Right atrium auricular region (tissue), 2 donors: Measurements from ENCODE around the gene LAMP5. TPM values are rescaled to one million over a fixed set of nuclear protein-coding genes. Genes with fewer than 3 reads are reported as not detected.

ENCODE experiments used
- DNase-seq: peaks from one replicate; pipeline ENCODE4 v3.0.0-alpha.2; 2019; ENCODE audit warnings: low spot score
- H3K27ac ChIP-seq, 2 donors: fragments of 200-600 bp; sonication (generic); 1 replicate in 1 of 2; 2 replicates in 1 of 2; pipeline ENCODE4 v1.5.1; 2016 to 2019
- H3K27me3 ChIP-seq, 2 donors: fragments of 200-600 bp; sonication (generic); one replicate each; pipeline versions ENCODE4 v1.5.1 to v1.6.0; 2017 to 2019
- H3K36me3 ChIP-seq: fragments of 200-600 bp; sonication (generic); one replicate; pipeline ENCODE4 v1.5.1; 2016
- H3K4me1 ChIP-seq, 2 donors: fragments of 200-600 bp; sonication (generic); one replicate each; pipeline versions ENCODE4 v1.5.1 to v1.6.0; 2017 to 2019
- H3K4me3 ChIP-seq, 2 donors: fragments of 200-600 bp; sonication (generic); 1 replicate in 1 of 2; 2 replicates in 1 of 2; pipeline ENCODE4 v1.5.1; 2017 to 2019; ENCODE audit warnings: mild to moderate bottlenecking in 1 of 2, moderate library complexity in 1 of 2
- H3K9me3 ChIP-seq, 2 donors: fragments of 200-600 bp; sonication (generic); one replicate each; pipeline ENCODE4 v1.5.1; 2019
- CTCF ChIP-seq, 2 donors: fragments of 200-600 bp; sonication (generic); IDR thresholded peaks; one replicate each; pipeline ENCODE4 v1.5.1; 2019; ENCODE audit warnings: antibody characterized with exemption in 2 of 2
- total RNA-seq, 2 donors: library from RNA; depleted of rRNA; stranded (reverse); fragments of >200 nt; gene quantifications; one replicate each; pipeline ENCODE4 v1.1.0, GENCODE V29; 2016

LAMP5 gene, protein sequence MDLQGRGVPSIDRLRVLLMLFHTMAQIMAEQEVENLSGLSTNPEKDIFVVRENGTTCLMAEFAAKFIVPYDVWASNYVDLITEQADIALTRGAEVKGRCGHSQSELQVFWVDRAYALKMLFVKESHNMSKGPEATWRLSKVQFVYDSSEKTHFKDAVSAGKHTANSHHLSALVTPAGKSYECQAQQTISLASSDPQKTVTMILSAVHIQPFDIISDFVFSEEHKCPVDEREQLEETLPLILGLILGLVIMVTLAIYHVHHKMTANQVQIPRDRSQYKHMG
- not detected for total RNA-seq

GRCh38 chr20:9514461-9515213, at the start of gene LAMP5:
TSS of gene LAMP5 (plus strand) at chr20:9514590. CDS start at chr20:9514853, 263 bp downstream.
- no peaks in the 10 kb centered on the region for H3K9me3 ChIP-seq
- peaks cover 0 to 31% of the 10 kb centered on the region in 2 donors for H3K4me1 ChIP-seq
- no peak for TF ChIP-seq CTCF (IDR thresholded peaks at IDR 0.05)
- no peak for DNase-seq
- H3K4me3 ChIP-seq: peak within 1 kb of the TSS; percentile 6 to 31
- H3K36me3 ChIP-seq: no peaks in the 10 kb centered on the region
- H3K27me3 ChIP-seq: peaks cover 13 to 14% of the 10 kb centered on the region in 2 donors
- H3K27ac ChIP-seq: no peak within 1 kb of the TSS

- Histone ChIP-seq H3K4me1 (no peaks in the 10 kb centered on the region), H3K36me3 (peaks cover 3% of the 10 kb centered on the region), H3K9me3 (no peaks in the 10 kb centered on the region), H3K4me3 (no peak overlapping the region), H3K27me3 (no peaks in the 10 kb centered on the region), H3K27ac (no peak overlapping the region)
- TF ChIP-seq CTCF (IDR thresholded peaks at IDR 0.05): peak in 1 of 2 donors; percentile 48
- DNase-seq: no peak
These were observed 46.4 kb upstream of the LAMP5 start for GRCh38 chr20:9467995-9468394.

GRCh38 chr20:9474835-9475415, 39.5 kb upstream of the LAMP5 start:
- no peak for TF ChIP-seq CTCF (IDR thresholded peaks at IDR 0.05)
- H3K27me3 ChIP-seq: no peaks in the 10 kb centered on the region
- H3K27ac ChIP-seq: no peak overlapping the region
- H3K4me1 ChIP-seq: no peaks in the 10 kb centered on the region
- H3K4me3 ChIP-seq: no peak overlapping the region
- no peak for DNase-seq
- H3K36me3 ChIP-seq: peaks cover 9% of the 10 kb centered on the region
- H3K9me3 ChIP-seq: no peaks in the 10 kb centered on the region

DNA sequence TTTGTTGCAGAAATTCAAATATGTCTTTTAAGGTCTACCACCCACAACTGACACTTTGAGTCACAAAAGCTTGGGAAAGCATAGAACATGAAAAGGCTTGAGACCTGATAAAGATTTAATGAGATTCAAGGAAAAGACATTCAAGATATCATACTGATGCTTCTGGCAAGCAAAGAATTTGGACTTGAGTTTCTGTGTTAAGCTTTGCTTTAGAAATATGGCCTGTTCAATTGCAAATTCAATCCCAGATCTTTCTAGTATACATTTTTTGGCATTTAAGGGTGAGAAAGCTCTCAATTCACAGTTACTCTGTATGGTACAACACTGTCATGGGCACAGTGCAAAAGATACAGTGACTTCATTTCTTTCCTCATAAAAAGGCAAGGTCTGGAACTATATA, 38.9 kb upstream of the LAMP5 start:
- Histone ChIP-seq H3K9me3 (no peaks in the 10 kb centered on the region), H3K4me3 (no peak overlapping the region), H3K4me1 (no peaks in the 10 kb centered on the region), H3K36me3 (peaks cover 9% of the 10 kb centered on the region), H3K27me3 (no peaks in the 10 kb centered on the region), H3K27ac (no peak overlapping the region)
- TF ChIP-seq CTCF (IDR thresholded peaks at IDR 0.05): no peak
- no peak for DNase-seq

- H3K9me3 ChIP-seq: no peaks in the 10 kb centered on the region
- H3K4me1 ChIP-seq: no peaks in the 10 kb centered on the region
- peaks cover 9% of the 10 kb centered on the region for H3K36me3 ChIP-seq
- H3K27me3 ChIP-seq: no peaks in the 10 kb centered on the region
- no peak overlapping the region for H3K27ac ChIP-seq
- no peak for DNase-seq
- no peak for TF ChIP-seq CTCF (IDR thresholded peaks at IDR 0.05)
- H3K4me3 ChIP-seq: no peak overlapping the region
These were observed 38.2 kb upstream of the LAMP5 start for GRCh38 chr20:9476174-9476573.
